Neural cell (in vitro differentiated cells): ENCODE data around the gene PARP15. TPM values are rescaled to one million over a fixed set of nuclear protein-coding genes. Genes with fewer than 3 reads are reported as not detected.

Experiments
- H2AFZ ChIP-seq: fragments of 200-600, 300-800 bp; sonication (generic), shearing (Covaris generic); 2 replicates; pipeline ENCODE4 v1.6.0; 2014; ENCODE audit warnings: low read depth, mild to moderate bottlenecking, antibody characterized with exemption, low read length, moderate library complexity
- H3F3A ChIP-seq: fragments of 200-600 bp; shearing (Covaris generic); 2 replicates; pipeline ENCODE4 v1.6.1; 2016; ENCODE audit warnings: mild to moderate bottlenecking, moderate library complexity, mixed read lengths, antibody characterized with exemption, low read length; ENCODE audit not compliant: insufficient read depth, poor library complexity, severe bottlenecking
- H3K27ac ChIP-seq: fragments of 200-600, 300-800 bp; sonication (generic), shearing (Covaris generic); 2 replicates; pipeline ENCODE4 v1.5.1; 2014; ENCODE audit warnings: mild to moderate bottlenecking, low read length, moderate library complexity
- H3K27me3 ChIP-seq: fragments of 300-800, 200-600 bp; sonication (generic), shearing (Covaris generic); 2 replicates; pipeline ENCODE4 v1.6.0; 2014; ENCODE audit warnings: mild to moderate bottlenecking, low read depth, low read length, moderate library complexity; ENCODE audit not compliant: insufficient read depth
- H3K36me3 ChIP-seq: fragments of 300-800, 200-600 bp; sonication (generic), shearing (Covaris generic); 2 replicates; pipeline ENCODE4 v1.5.1; 2014; ENCODE audit warnings: mild to moderate bottlenecking, antibody characterized with exemption, low read length, moderate library complexity; ENCODE audit not compliant: insufficient read depth
- H3K4me2 ChIP-seq: fragments of 300-800, 200-600 bp; sonication (generic), shearing (Covaris generic); 2 replicates; pipeline ENCODE4 v1.6.0; 2014; ENCODE audit warnings: mild to moderate bottlenecking, low read length
- H3K4me3 ChIP-seq: fragments of 300-800, 200-600 bp; sonication (generic), shearing (Covaris generic); 2 replicates; pipeline ENCODE4 v1.5.1; 2014; ENCODE audit warnings: mild to moderate bottlenecking, low read length, moderate library complexity
- H3K79me2 ChIP-seq: fragments of 200-600 bp; shearing (Covaris generic); replicated peaks from 2 replicates; pipeline ENCODE4 v1.6.0; 2014; ENCODE audit warnings: mild to moderate bottlenecking, low read length, moderate library complexity; ENCODE audit not compliant: insufficient read depth
- H3K9ac ChIP-seq: fragments of 300-800, 200-600 bp; sonication (generic), shearing (Covaris generic); 2 replicates; pipeline ENCODE4 v1.6.1; 2016; ENCODE audit warnings: mild to moderate bottlenecking, low read length, mixed read lengths
- H3K9me2 ChIP-seq: fragments of 200-600 bp; shearing (Covaris generic); 2 replicates; pipeline ENCODE4 v1.6.1; 2016; ENCODE audit warnings: mild to moderate bottlenecking, low read length, mixed read lengths; ENCODE audit not compliant: insufficient read depth
- H3K9me3 ChIP-seq: fragments of 200-600, 300-800 bp; sonication (generic), shearing (Covaris generic); 2 replicates; pipeline ENCODE4 v1.6.1; 2016; ENCODE audit warnings: mild to moderate bottlenecking, mixed run types, low read length, moderate library complexity, mixed read lengths
- H4K20me1 ChIP-seq: fragments of 200-600 bp; shearing (Covaris generic); 2 replicates; pipeline ENCODE4 v1.6.1; 2016; ENCODE audit warnings: mild to moderate bottlenecking, mixed run types; ENCODE audit not compliant: insufficient read depth
- EP300 ChIP-seq: fragments of 450-650 bp; conservative IDR thresholded peaks from 2 replicates; pipeline ENCODE4 v1.6.1; 2014; ENCODE audit warnings: antibody characterized with exemption, mild to moderate bottlenecking, moderate library complexity; ENCODE audit not compliant: poor library complexity, severe bottlenecking
- EZH2 ChIP-seq: fragments of 200-600, 300-800 bp; shearing (Covaris generic), sonication (generic); IDR thresholded peaks from 2 replicates; pipeline ENCODE4 v1.6.1; 2014; ENCODE audit warnings: antibody characterized with exemption, low read length, borderline replicate concordance, mild to moderate bottlenecking; ENCODE audit not compliant: insufficient read depth, poor library complexity, severe bottlenecking
- MXI1 ChIP-seq: fragments of 450-650 bp; conservative IDR thresholded peaks from 2 replicates; pipeline ENCODE4 v1.6.1; 2014; ENCODE audit warnings: antibody characterized with exemption, mild to moderate bottlenecking; ENCODE audit not compliant: poor library complexity, severe bottlenecking
- POLR2AphosphoS5 ChIP-seq: IDR thresholded peaks from 2 replicates; pipeline ENCODE4 v1.6.1; 2012
- RAD21 ChIP-seq: fragments of 450-650 bp; conservative IDR thresholded peaks from 2 replicates; pipeline ENCODE4 v1.6.1; 2014; ENCODE audit warnings: antibody characterized with exemption, mild to moderate bottlenecking, moderate library complexity
- SMC3 ChIP-seq: fragments of 450-650 bp; conservative IDR thresholded peaks from 2 replicates; pipeline ENCODE4 v1.6.1; 2014; ENCODE audit warnings: antibody characterized with exemption, mild to moderate bottlenecking, moderate library complexity; ENCODE audit not compliant: poor library complexity
- TAF1 ChIP-seq: IDR thresholded peaks from 2 replicates; pipeline ENCODE4 v1.6.1; 2012; ENCODE audit warnings: low read depth
- polyA plus RNA-seq: library from polyadenylated mRNA; depleted of rRNA; stranded (reverse); fragments of >200 nt; gene quantifications from 2 replicates; pipeline ENCODE4 v1.2.3, GENCODE V29; 2014
- TF ChIP-seq, protein P1 (sequence below): IDR thresholded peaks from 2 replicates; pipeline ENCODE4 v1.6.1; 2012; ENCODE audit warnings: borderline replicate concordance
- TF ChIP-seq, protein P2 (sequence below): fragments of 450-650 bp; IDR thresholded peaks from 2 replicates; pipeline ENCODE4 v1.5.1; 2014; ENCODE audit warnings: antibody characterized with exemption, mild to moderate bottlenecking, moderate library complexity; ENCODE audit not compliant: poor library complexity, severe bottlenecking

Gene PARP15
- polyA plus RNA-seq, 1 donor from 2014 or later, result not detected

- no peak overlapping the region for H2AFZ ChIP-seq
- no peaks in the 10 kb centered on the region for H3K9me2 ChIP-seq
- H3K9ac ChIP-seq, result no peak overlapping the region
- TF ChIP-seq, protein P1, sequence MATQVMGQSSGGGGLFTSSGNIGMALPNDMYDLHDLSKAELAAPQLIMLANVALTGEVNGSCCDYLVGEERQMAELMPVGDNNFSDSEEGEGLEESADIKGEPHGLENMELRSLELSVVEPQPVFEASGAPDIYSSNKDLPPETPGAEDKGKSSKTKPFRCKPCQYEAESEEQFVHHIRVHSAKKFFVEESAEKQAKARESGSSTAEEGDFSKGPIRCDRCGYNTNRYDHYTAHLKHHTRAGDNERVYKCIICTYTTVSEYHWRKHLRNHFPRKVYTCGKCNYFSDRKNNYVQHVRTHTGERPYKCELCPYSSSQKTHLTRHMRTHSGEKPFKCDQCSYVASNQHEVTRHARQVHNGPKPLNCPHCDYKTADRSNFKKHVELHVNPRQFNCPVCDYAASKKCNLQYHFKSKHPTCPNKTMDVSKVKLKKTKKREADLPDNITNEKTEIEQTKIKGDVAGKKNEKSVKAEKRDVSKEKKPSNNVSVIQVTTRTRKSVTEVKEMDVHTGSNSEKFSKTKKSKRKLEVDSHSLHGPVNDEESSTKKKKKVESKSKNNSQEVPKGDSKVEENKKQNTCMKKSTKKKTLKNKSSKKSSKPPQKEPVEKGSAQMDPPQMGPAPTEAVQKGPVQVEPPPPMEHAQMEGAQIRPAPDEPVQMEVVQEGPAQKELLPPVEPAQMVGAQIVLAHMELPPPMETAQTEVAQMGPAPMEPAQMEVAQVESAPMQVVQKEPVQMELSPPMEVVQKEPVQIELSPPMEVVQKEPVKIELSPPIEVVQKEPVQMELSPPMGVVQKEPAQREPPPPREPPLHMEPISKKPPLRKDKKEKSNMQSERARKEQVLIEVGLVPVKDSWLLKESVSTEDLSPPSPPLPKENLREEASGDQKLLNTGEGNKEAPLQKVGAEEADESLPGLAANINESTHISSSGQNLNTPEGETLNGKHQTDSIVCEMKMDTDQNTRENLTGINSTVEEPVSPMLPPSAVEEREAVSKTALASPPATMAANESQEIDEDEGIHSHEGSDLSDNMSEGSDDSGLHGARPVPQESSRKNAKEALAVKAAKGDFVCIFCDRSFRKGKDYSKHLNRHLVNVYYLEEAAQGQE, result no peak
- no peak for TF ChIP-seq EP300
- TF ChIP-seq, protein P2, sequence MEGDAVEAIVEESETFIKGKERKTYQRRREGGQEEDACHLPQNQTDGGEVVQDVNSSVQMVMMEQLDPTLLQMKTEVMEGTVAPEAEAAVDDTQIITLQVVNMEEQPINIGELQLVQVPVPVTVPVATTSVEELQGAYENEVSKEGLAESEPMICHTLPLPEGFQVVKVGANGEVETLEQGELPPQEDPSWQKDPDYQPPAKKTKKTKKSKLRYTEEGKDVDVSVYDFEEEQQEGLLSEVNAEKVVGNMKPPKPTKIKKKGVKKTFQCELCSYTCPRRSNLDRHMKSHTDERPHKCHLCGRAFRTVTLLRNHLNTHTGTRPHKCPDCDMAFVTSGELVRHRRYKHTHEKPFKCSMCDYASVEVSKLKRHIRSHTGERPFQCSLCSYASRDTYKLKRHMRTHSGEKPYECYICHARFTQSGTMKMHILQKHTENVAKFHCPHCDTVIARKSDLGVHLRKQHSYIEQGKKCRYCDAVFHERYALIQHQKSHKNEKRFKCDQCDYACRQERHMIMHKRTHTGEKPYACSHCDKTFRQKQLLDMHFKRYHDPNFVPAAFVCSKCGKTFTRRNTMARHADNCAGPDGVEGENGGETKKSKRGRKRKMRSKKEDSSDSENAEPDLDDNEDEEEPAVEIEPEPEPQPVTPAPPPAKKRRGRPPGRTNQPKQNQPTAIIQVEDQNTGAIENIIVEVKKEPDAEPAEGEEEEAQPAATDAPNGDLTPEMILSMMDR, result no peak
- no peak for TF ChIP-seq EZH2
- no peak for TF ChIP-seq TAF1
- no peak for TF ChIP-seq SMC3
- TF ChIP-seq MXI1, result no peak
- TF ChIP-seq POLR2AphosphoS5, result no peak
- TF ChIP-seq RAD21, result no peak
- H3K4me3 ChIP-seq, result no peak overlapping the region
- H3F3A ChIP-seq, result no peaks in the 10 kb centered on the region
- no peaks in the 10 kb centered on the region for H4K20me1 ChIP-seq
- H3K9me3 ChIP-seq, result peaks cover 9% of the 10 kb centered on the region
- no peaks in the 10 kb centered on the region for H3K79me2 ChIP-seq
- H3K4me2 ChIP-seq, result no peak overlapping the region
- H3K27me3 ChIP-seq, result no peaks in the 10 kb centered on the region
- H3K36me3 ChIP-seq, result no peaks in the 10 kb centered on the region
- no peak overlapping the region for H3K27ac ChIP-seq
These were observed 8.6 kb downstream of the PARP15 start for GRCh38 chr3:122586098-122586497.

GRCh38 chr3:122586773-122587485, 9.5 kb downstream of the PARP15 start:
- H2AFZ ChIP-seq, result no peak overlapping the region
- H3K27me3 ChIP-seq, result no peaks in the 10 kb centered on the region
- peaks cover 2% of the 10 kb centered on the region for H3K9me3 ChIP-seq
- H3K27ac ChIP-seq, result no peak overlapping the region
- H3K36me3 ChIP-seq, result no peaks in the 10 kb centered on the region
- H3K79me2 ChIP-seq, result no peaks in the 10 kb centered on the region
- no peaks in the 10 kb centered on the region for H3K9me2 ChIP-seq
- H3F3A ChIP-seq, result no peaks in the 10 kb centered on the region
- no peak for TF ChIP-seq SMC3
- H3K4me3 ChIP-seq, result no peak overlapping the region
- no peaks in the 10 kb centered on the region for H4K20me1 ChIP-seq
- no peak overlapping the region for H3K4me2 ChIP-seq
- H3K9ac ChIP-seq, result no peak overlapping the region
